Ovary (tissue), 3 donors: ENCODE data around the gene FLNB.

Experiments
- EP300 ChIP-seq: sonication (generic); formaldehyde crosslinking; IDR thresholded peaks from one replicate; pipeline ENCODE4 v1.6.1; 2017; ENCODE audit warnings: antibody characterized with exemption
- POLR2A ChIP-seq: fragments of 450-650 bp; IDR thresholded peaks from one replicate; pipeline ENCODE4 v1.6.1; 2017; ENCODE audit warnings: antibody characterized with exemption, mild to moderate bottlenecking, moderate library complexity
- TF ChIP-seq, protein P1 (sequence below), 3 donors: fragments of 450-650 bp in 2 of 3; fragments of 200-600 bp in 1 of 3; IDR thresholded peaks; one replicate each; pipeline versions ENCODE4 v1.5.1 to v1.8.0; 2016 to 2022; ENCODE audit warnings: antibody characterized with exemption in 3 of 3, mild to moderate bottlenecking in 1 of 3
- donor health status: DM: no; HTN: no; CAD: no.

DNA sequence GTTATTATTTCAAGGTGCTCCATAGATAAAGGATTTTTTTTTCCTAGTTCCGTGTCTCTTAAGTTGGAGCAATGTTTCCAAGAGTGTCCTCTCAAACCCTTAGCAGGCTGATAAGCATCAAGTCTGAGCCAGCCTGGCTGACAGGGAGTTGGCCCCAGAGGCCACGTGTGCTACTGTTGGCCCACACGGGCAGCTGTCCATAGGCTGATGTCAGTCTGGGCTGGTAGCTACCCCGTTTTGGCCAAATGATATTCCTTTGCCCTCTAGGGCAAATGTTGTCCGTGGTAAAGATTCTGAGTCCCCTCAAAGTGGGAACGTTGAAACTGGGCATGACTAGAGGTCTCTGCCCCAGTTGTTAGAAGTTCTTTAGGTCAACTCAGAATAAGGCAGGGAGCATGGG, 99.4 kb downstream of the FLNB start:
- TF ChIP-seq, protein P1, sequence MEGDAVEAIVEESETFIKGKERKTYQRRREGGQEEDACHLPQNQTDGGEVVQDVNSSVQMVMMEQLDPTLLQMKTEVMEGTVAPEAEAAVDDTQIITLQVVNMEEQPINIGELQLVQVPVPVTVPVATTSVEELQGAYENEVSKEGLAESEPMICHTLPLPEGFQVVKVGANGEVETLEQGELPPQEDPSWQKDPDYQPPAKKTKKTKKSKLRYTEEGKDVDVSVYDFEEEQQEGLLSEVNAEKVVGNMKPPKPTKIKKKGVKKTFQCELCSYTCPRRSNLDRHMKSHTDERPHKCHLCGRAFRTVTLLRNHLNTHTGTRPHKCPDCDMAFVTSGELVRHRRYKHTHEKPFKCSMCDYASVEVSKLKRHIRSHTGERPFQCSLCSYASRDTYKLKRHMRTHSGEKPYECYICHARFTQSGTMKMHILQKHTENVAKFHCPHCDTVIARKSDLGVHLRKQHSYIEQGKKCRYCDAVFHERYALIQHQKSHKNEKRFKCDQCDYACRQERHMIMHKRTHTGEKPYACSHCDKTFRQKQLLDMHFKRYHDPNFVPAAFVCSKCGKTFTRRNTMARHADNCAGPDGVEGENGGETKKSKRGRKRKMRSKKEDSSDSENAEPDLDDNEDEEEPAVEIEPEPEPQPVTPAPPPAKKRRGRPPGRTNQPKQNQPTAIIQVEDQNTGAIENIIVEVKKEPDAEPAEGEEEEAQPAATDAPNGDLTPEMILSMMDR (IDR thresholded peaks at IDR 0.05): no peak
- TF ChIP-seq EP300: no peak
- no peak for TF ChIP-seq POLR2A
